Effector CD4-positive, alpha-beta T cell (primary cell): ENCODE results near the gene OR2T27.
"Not testable (repeated sequence)": the region's sequence is repeated elsewhere in the genome, so short reads cannot be mapped to it uniquely, and the experiment has no call there.

Experiments
- DNase-seq: peaks from one replicate; pipeline ENCODE4 v3.0.0-alpha.2; 2020

Gene OR2T27

DNA sequence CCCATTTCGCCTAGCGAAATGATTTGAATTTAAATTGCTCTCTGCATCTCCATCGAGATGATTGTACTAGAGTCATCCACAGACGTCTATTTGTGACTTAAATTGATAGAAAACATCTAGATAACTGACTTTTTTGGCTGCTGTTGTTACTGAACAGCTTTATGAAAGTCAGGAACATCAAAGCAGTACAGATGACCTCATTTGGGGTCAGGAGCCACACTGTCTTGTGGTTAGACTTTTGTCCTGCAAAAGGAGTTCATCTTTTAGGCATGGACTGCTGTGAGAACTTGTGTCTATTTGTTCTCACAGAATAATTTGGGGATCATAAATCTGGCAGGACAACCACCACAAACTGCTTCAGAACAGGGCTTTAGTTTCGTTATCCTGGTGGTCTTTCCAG, 15.7 kb downstream of the OR2T27 start:
- DNase-seq, result not testable (repeated sequence)

DNA sequence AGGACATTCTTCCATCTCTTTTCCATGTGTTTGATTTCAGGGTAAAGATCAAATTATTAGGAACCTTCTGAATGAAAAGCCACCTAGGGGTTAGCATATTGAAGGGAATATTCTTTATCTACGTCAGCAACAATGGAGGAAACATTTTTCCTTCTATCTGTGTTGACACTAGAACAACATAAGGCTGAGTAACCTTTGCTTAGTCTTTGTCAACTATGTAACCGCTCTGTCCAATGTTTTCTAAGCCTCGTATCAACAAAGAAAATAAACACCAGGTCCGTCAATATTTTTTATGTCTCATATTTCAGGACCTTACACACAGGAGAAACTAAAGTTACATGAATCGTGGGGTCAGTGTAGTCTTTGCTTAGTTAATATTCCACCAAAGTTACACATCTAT, 18.7 kb downstream of the OR2T27 start:
- DNase-seq, result not testable (repeated sequence)

DNA sequence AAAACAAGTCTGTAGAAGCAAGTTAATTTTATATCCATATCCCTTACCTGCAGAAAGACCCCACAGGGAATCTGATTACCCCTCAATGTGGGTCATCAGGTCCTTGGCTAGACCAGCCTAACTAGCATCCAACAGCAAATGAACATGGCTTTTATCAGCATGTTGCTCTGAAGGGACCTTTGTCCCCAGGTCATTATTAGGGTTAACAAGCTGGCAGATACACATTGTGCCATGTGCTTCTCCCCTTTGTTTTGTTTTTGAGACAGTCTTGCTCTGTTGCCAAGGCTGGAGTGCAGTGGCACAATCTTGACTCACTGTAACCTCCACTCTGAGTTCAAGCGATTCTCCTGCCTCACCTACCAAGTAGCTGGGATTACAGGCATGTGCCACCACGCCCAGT, 20.3 kb downstream of the OR2T27 start, which contains the start of gene OR2T11:
Gene OR2T11 (minus strand): TSS at position 101 of the 400 bp plus-strand sequence. CDS start 7,963 bp downstream, outside the sequence.
- not testable (repeated sequence) for DNase-seq

DNA sequence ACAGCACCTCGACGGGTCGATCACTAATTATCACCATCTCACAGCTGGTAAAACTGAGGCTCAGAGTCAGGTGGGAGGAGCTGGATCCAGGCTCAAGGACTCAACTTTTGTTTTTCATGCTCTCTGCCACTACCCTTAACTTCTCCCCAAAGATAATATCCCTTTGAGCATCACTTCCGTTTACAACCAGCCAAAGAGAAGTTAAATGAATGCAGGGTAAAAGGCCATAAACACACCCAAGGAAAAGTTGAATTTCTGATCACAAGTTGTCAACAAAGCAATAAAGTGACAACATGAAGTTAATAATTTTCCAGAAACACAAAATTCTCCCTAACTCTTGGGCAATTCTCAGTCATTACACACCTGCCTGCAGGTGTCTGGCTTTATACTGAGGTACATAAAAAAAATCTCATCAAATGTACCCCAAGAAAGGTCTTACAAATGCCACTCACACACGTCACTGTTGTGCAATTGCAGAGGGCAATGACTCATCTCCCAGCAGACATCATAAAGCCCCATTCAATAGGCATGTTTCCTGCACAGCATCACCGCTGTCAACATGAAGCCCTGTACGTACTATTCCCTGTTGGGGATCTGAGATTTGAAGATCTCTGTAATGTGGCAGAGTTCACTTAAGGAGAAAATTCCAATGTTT, 23.8 kb downstream of the OR2T27 start:
- DNase-seq, result no peak

DNA sequence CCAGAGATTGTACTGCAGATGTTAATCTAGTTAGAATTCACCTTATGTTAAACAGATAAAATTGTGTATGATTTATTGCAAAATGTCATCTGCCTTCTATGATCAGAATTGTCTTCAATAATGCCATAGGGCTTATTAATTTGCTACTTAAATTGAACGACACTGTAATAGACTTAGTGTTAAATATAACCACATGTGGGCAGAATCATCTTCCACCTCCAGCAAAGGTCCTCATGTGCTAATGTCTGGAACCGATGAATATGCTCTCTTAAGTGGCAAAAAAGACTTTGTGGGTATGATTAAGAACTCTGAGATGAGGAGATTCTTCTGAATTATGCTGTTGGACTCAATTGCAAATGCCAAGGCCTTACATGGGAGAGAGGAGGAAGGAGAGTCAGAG, 24.8 kb downstream of the OR2T27 start:
- DNase-seq, result no peak

DNA sequence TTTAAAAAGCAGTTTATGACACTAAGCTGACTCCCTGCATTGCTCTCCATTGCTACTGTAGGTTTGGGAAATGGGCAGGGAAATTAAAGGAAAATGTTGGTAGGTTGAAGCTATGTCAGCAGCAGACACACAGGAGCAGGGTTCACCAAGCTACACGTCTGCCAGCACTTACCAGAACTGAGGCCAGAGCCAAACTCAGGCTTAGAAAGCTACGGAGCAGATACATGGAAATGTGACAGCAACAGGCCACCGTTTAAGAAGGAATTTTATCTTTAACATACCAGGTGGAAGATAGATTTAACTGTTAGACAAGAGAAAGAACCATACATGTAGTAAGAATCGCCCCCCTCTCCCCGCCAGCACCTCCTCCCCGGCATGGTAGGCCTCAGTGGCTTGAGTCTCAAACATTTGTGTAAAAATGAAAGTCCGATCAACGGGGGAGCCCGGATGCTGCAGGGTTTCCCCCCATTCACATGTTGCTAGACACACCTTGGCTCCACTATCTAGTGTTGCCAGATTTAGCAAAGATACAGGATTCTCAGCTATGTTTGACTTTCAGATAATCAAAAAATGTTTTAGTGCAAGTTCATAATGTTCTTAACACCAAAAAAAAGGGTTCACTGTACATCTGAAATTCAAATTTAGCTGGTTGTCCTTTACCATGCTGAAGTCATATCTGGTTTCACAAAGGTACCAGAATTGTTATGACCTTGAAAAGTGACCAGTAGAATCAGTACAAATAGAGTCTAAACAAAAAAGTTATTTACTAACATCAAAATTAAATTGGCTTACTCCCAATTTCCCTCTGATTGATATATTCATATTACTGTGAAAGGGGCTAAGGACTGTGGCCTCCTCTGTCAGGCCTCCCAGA, 27.1 kb downstream of the OR2T27 start:
- no peak for DNase-seq

DNA sequence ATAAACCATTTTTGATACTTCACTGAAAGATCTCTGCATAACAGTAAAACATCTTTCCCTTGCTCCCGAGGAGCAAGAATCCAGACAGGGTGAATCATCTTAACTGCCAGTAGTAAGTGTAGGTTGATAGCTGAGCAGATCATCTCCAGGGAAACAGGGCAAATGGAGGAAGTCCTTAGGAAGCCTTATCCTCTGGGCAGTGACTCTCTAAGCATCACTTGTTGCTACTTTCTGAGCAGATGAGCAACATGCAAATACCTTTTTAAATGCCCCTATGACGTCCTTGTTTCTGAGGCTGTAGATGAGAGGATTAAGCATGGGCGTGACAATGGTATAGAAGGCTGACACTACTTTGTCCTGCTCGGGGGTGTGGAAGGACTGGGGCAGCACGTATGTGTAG, 29.4 kb downstream of the OR2T27 start:
- no peak for DNase-seq

DNA sequence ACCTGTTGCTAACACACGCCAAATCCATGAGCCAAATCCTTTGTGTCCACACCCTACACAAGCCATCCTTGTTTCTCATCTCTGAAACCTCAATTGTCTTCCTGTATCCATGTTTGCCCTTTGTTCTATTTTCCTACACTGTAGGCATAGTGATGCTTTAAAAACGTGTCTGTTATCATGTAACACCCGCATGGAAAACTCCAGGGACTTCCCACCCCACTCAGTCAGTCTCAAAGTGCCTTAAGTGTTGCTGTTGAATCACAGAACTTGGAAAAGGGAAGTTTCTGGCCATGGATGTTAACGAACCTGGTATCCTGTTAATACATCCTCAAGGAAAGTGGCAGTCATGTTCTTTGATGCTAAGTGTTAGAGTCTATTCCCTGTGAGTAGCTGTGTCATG, 30.2 kb downstream of the OR2T27 start:
- DNase-seq, result no peak

DNA sequence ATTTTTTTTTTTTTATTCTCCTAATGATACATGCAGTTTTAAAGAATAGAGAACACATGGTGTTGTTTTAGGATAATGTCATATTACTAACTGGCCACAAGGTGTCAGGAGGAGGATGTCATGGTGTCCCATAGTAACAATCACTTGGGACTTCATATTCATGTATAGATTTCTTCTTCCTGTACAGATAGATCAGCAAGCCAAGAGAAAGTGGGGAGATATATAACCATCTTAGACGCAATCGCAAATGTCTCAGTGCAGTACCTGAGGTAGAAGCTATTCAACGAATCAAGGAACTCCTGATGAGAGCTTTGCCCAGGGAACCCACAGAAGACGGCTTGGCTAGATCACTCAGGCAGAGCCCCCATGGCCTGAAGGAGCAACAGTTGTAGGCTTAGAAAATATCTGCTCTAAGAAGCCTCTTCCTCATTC, 32.7 kb downstream of the OR2T27 start:
- DNase-seq, result no peak

DNA sequence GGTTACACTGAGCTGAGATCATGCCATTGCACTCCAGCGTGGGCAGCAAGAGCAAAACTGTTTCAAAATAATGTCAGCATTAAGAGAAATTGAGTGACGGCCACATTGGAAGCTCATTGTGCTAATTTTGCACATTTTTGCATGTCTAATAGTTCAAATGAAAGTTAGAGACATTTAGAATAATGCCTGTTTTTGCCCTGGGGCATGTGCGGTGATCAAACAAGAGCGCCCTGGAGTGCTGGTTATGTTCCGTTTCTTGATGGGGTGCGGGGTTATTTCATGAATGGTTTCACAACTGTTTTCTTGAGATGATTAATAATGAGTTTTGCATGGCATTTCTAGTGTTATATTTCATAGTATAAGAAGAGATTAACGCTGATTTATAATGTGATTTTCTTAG, 33.6 kb downstream of the OR2T27 start:
- no peak for DNase-seq

DNA sequence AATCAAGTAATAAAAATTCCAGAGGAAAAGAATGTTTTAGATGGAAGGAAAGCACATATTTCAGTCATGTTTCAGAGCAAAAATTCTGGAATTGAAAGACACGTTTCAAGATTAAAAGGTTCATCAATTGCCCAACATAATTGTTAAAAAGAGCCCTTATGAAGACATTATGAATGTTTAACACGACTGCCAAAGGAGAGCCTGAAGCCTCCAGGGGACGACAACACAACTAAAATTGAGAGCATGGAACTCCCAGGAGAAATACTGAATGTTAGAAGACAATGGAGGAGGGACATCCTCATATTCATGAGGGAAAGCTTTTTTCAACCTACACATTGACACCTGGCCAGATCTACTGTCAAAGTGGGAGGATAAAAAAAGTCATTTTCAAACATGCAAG, 36.5 kb downstream of the OR2T27 start:
- DNase-seq, result peak; percentile 10

DNA sequence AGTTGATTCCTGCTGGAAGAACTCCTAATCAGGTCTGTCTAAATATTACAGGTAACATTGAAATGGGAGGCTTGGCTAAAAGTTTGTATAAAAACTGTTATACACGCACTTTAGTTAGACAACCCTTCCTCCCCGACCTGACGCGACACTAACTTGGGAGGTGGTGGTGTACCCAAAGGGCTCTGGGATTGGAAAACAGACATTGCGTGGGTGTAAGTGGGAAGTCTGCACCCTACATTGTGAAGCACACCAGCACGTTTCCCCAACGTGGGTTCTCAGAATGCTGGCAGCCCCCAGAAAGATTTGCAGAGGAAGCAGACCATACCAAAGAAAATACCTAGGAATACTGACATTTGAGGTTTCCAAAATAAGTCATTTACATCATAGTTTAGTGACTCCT, 37.2 kb downstream of the OR2T27 start:
- DNase-seq, result no peak

DNA sequence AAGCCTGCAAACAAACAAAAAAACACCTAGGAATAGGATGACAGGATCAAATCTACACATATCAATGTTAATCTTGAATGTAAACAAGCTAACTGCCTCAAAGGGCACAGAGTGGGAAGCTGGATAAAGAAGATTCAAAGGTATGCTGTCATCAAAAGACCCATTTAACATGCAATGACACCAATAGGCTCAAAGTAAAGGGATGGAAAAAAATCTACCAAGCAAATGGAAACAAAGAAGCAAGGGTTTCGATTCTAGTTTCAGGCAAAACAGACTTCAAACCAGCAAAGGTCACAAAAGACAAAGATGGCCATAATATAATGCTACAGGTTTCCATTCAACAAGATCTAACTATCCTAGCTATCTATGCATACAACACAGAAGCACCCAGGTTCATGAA, 41.6 kb downstream of the OR2T27 start:
- DNase-seq, result no peak

DNA sequence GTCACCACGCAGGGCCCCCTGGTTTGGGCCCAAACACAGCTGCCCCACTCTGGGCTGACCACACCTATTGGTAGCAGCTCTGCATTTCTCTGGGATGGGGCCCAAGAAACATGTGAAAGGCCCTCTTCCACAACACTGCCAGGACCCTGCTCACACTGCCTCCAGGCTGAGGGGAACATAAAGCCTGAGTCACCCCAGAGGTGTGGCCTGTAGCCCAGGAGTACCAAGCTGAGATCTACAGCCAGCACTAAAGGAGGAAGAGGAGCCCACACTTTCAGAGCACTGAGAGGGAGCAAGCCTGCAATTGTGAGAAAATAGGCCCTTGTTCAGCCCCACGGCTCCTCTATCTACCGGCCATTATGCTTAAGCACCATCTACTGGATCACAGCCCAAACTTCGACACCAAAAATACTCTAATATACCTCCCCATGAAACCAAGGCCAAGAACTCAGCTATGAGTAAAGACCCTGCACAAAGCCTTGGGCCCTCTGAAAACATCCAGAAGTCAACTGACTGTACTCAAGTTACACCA, 43.4 kb downstream of the OR2T27 start:
- DNase-seq, result no peak

DNA sequence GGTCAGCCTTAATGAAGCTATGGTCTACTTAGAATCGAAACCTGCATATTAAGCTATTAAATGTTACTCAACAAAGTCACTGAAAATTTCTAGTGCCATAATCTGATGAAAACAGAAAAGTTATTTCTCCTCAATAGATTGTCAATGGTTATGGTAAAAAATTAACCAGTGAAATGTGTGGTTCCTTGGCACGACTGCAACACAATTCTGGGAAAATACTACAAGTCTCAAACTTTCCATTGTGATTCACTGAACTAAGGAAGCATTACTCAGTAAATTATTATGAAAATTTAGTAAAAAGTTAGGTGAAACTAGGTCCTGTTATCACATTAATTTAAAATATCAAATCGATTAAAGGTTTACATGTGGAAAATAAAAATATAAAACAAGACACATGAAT, 45.0 kb downstream of the OR2T27 start:
- no peak for DNase-seq
